ENCODE data around the gene MX2.
"Not testable (repeated sequence)": the region's sequence is repeated elsewhere in the genome, so short reads cannot be mapped to it uniquely, and the experiment has no call there.

The MX2 gene, protein sequence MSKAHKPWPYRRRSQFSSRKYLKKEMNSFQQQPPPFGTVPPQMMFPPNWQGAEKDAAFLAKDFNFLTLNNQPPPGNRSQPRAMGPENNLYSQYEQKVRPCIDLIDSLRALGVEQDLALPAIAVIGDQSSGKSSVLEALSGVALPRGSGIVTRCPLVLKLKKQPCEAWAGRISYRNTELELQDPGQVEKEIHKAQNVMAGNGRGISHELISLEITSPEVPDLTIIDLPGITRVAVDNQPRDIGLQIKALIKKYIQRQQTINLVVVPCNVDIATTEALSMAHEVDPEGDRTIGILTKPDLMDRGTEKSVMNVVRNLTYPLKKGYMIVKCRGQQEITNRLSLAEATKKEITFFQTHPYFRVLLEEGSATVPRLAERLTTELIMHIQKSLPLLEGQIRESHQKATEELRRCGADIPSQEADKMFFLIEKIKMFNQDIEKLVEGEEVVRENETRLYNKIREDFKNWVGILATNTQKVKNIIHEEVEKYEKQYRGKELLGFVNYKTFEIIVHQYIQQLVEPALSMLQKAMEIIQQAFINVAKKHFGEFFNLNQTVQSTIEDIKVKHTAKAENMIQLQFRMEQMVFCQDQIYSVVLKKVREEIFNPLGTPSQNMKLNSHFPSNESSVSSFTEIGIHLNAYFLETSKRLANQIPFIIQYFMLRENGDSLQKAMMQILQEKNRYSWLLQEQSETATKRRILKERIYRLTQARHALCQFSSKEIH

GRCh38 chr21:41361786-41362604 is at the start of gene MX2:
MX2 (plus strand) TSS chr21:41362027; CDS start chr21:41376907, 14,880 bp downstream.
- TF ChIP-seq, protein P1, sequence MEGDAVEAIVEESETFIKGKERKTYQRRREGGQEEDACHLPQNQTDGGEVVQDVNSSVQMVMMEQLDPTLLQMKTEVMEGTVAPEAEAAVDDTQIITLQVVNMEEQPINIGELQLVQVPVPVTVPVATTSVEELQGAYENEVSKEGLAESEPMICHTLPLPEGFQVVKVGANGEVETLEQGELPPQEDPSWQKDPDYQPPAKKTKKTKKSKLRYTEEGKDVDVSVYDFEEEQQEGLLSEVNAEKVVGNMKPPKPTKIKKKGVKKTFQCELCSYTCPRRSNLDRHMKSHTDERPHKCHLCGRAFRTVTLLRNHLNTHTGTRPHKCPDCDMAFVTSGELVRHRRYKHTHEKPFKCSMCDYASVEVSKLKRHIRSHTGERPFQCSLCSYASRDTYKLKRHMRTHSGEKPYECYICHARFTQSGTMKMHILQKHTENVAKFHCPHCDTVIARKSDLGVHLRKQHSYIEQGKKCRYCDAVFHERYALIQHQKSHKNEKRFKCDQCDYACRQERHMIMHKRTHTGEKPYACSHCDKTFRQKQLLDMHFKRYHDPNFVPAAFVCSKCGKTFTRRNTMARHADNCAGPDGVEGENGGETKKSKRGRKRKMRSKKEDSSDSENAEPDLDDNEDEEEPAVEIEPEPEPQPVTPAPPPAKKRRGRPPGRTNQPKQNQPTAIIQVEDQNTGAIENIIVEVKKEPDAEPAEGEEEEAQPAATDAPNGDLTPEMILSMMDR (IDR thresholded peaks at IDR 0.05; ENCODE audit: insufficient read depth, missing control alignments) = no peak
- no peak for FAIRE-seq
- no peak for DNase-seq (ENCODE audit: insufficient read length, low spot score)

DNA sequence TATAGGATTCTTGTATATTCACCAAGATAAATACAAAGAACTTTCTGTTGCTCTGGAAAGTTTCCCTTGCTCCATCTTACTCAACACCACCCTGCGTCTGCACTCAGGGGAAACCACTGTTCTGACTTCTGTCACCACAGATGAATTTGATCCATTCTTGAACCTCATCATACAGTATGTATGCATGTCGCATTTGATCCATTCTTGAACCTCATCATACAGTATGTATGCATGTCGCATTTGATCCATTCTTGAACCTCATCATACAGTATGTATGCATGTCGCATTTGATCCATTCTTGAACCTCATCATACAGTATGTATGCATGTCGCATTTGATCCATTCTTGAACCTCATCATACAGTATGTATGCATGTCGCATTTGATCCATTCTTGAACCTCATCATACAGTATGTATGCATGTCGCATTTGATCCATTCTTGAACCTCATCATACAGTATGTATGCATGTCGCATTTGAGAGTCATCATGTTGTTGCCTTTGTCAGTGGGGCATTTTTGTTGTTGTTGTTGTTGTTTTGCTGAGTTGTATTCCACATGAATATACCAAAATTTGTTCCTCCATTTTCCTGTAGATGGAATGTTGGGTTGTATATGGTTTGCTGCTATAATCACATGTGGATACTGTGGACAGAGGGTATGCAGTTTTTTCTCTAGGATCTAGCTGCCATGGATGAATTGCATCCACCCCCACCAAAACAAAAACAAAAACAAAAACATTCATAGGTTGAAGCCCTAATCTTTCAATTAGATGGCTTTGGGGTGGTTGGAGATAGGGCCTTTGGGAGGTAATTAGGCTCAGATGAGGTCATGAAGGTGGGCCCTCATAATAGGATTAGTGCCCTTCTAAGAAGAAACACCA is 48.3 kb upstream of the MX2 start:
- not testable (repeated sequence) for DNase-seq (ENCODE audit: insufficient read length, low spot score); FAIRE-seq

- TF ChIP-seq, protein P1 (IDR thresholded peaks at IDR 0.05; ENCODE audit: insufficient read depth, missing control alignments) = no peak
- DNase-seq (ENCODE audit: insufficient read length, low spot score) = no peak
- no peak for FAIRE-seq
Observed at GRCh38 chr21:41315726-41316125, 46.1 kb upstream of the MX2 start.

- DNase-seq (ENCODE audit: insufficient read length, low spot score) (no peak), FAIRE-seq (no peak)
- TF ChIP-seq, protein P1 (IDR thresholded peaks at IDR 0.05; ENCODE audit: insufficient read depth, missing control alignments) = no peak
Observed at GRCh38 chr21:41316200-41317062, 45.4 kb upstream of the MX2 start, which contains the start of gene FAM3B. FAM3B (plus strand) TSS chr21:41316801; CDS start chr21:41316880, 79 bp downstream.

DNA sequence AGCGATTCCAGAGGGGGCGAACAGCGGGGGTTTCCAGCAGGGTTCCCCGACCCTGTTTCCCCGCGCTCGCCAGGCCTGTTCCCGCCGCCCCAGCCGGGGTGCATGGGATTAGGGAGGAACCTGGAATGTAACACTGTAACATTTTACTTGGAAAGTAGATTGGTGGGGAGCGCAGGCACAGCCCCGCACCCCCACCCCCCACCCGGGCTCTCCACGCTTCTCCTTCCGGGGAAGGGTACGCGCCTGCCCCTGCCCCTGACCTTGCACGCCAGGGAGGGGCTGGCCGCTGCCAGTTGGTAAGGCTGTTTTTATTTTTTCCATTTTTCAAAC is 44.8 kb upstream of the MX2 start:
- no peak for FAIRE-seq
- TF ChIP-seq, protein P1 (IDR thresholded peaks at IDR 0.05; ENCODE audit: insufficient read depth, missing control alignments) = no peak
- DNase-seq (ENCODE audit: insufficient read length, low spot score) = no peak

DNA sequence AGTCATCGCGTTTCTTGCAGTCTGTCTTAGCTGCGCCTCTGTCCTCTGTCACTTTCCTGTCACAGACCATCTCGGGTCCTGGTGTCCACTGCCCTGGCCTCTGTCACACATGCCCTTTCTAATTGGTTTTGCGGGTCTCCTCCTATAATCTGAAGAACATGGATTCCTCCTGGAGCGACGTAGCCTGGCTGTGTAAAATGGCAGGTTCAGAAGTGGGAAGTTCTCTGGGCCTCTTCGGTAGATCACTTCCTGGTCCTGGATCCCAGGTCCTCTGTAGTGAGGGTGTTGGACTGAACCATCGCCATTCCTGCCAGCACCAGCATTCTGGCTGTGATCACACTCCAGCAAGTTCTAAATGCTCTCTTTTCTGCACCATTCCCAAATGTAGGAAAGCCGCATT is 44.4 kb upstream of the MX2 start:
- TF ChIP-seq, protein P1 (IDR thresholded peaks at IDR 0.05; ENCODE audit: insufficient read depth, missing control alignments) = no peak
- DNase-seq (ENCODE audit: insufficient read length, low spot score) (no peak), FAIRE-seq (no peak)
